ENCODE data around the gene ELMO2.

The ELMO2 gene

DNA sequence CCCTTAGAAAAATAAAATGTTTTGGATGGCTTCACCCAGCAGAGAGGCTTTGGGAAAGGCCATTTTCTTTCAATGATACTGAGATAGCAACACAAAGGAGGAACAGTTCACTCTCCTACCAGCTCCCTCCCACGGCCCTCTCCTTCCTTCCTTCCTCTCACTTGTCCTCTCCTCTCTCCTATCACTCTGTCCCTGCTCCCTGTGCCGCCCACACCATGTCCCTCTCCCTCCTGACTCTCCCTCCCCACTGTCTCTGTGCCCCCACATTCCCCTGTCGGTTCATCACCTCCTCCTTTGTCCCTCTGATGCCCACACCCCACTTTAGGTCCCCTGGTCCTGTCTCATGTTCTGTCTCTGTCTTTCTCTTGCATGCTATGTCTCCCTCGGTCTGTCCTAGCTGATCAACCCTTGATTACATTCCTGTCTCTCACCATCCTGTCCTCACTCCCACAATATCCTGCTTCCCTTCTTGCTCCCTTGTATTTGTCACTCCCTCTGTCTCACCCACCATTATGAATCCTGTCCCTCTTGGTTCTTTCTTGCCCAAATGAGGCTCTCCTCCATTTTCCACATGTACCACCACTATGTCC is 30.1 kb downstream of the ELMO2 start:
- no peaks in the 10 kb centered on the region for H3K9me3 Mint-ChIP-seq
- peaks cover 7% of the 10 kb centered on the region for H3K4me1 Mint-ChIP-seq
- no peak for ATAC-seq (replicated peaks; ENCODE audit: extremely low read depth, poor library complexity, severe bottlenecking)
- H3K36me3 Mint-ChIP-seq (ENCODE audit: insufficient read depth): peaks cover 59% of the 10 kb centered on the region
- no peaks in the 10 kb centered on the region for H3K27me3 Mint-ChIP-seq
- DNase-seq (ENCODE audit: low spot score in 2 of 2): no peak
- peak overlapping the region; percentile 52 for H3K27ac Mint-ChIP-seq (ENCODE audit: low read depth)
- H3K4me3 Mint-ChIP-seq: no peak overlapping the region

DNA sequence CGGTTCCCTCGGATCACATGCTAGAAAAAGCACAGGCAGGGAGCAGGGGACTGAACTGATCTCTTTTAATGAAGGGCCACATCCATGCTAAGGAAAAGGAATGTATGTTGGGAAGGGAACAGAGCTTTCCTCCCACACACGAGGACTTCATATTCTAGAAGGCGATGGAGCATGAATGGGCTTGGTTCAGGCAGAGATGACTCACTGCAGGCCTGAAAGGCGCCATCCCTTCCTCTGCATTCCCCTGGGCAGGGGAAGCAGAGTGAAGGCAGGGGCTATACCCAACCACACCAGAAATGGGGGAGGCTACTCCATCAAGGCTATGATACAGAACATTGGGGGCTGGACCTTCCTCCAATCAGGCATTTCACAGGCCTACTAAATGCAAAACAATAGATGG is 30.6 kb downstream of the ELMO2 start:
- Mint-ChIP-seq H3K4me3 (no peak overlapping the region), H3K9me3 (no peaks in the 10 kb centered on the region), H3K27ac (ENCODE audit: low read depth) (peak overlapping the region; percentile 52), H3K4me1 (peaks cover 7% of the 10 kb centered on the region), H3K27me3 (no peaks in the 10 kb centered on the region), H3K36me3 (ENCODE audit: insufficient read depth) (peaks cover 58% of the 10 kb centered on the region)
- ATAC-seq (replicated peaks; ENCODE audit: extremely low read depth, poor library complexity, severe bottlenecking) (no peak), DNase-seq (ENCODE audit: low spot score in 2 of 2) (no peak)

DNA sequence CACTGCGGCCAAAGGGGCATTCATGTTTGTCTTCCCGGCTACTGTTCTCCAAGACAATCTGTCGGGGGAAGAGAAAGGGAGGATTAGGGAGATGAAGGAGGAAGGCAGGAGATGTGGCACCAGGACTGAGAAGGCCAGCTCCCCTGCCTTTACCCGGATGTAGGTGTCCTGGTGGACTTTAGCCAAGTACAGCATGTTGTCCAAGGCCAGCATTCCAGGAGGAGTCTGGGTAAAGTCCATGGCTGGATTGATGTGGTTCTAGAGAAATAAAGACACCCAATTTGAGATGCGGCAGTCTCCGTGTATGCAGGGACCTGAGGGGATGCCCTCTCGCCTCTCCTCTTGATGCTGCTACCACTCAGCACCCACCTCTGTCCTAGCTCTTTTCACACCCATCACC is 32.0 kb downstream of the ELMO2 start:
- DNase-seq (ENCODE audit: low spot score in 2 of 2) (no peak), ATAC-seq (replicated peaks; ENCODE audit: extremely low read depth, poor library complexity, severe bottlenecking) (no peak)
- Mint-ChIP-seq H3K27me3 (no peaks in the 10 kb centered on the region), H3K36me3 (ENCODE audit: insufficient read depth) (peaks cover 55% of the 10 kb centered on the region), H3K4me1 (peaks cover 3% of the 10 kb centered on the region), H3K4me3 (no peak overlapping the region), H3K9me3 (no peaks in the 10 kb centered on the region), H3K27ac (ENCODE audit: low read depth) (no peak overlapping the region)

DNA sequence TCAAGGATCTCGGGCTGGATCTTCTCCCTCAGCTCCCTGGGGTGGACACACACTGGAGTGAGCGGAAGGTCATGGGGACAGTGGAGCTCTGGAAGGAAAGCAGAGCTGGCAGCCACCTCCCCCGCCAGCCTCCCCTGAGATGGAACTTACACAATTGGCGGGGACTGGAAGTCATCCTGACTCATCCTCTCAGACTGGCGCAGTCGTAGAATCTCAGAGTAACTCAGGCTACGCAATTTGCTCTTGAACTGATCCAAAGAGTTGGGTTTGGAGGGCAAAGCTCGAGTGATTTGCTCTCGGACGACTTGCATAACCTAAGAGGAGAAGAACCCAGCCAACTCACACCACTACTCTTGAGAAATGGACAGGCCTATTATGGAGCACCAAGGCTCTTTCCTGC is 34.8 kb downstream of the ELMO2 start:
- peaks cover 63% of the 10 kb centered on the region for H3K36me3 Mint-ChIP-seq (ENCODE audit: insufficient read depth)
- no peaks in the 10 kb centered on the region for H3K4me1 Mint-ChIP-seq
- no peak for ATAC-seq (replicated peaks; ENCODE audit: extremely low read depth, poor library complexity, severe bottlenecking)
- H3K27me3 Mint-ChIP-seq: no peaks in the 10 kb centered on the region
- no peaks in the 10 kb centered on the region for H3K9me3 Mint-ChIP-seq
- H3K4me3 Mint-ChIP-seq: no peak overlapping the region
- no peak for DNase-seq (ENCODE audit: low spot score in 2 of 2)
- H3K27ac Mint-ChIP-seq (ENCODE audit: low read depth): no peak overlapping the region

GRCh38 chr20:46368902-46369268 is 37.5 kb downstream of the ELMO2 start:
- DNase-seq (ENCODE audit: low spot score in 2 of 2) (no peak), ATAC-seq (replicated peaks; ENCODE audit: extremely low read depth, poor library complexity, severe bottlenecking) (no peak)
- Mint-ChIP-seq H3K9me3 (no peaks in the 10 kb centered on the region), H3K36me3 (ENCODE audit: insufficient read depth) (peaks cover 56% of the 10 kb centered on the region), H3K27ac (ENCODE audit: low read depth) (no peak overlapping the region), H3K4me3 (no peak overlapping the region), H3K4me1 (peaks cover 16% of the 10 kb centered on the region), H3K27me3 (no peaks in the 10 kb centered on the region)

GRCh38 chr20:46367967-46368901 is 38.2 kb downstream of the ELMO2 start:
- ATAC-seq (replicated peaks; ENCODE audit: extremely low read depth, poor library complexity, severe bottlenecking): no peak
- H3K27me3 Mint-ChIP-seq: no peaks in the 10 kb centered on the region
- no peaks in the 10 kb centered on the region for H3K9me3 Mint-ChIP-seq
- peak overlapping the region; percentile 8 for H3K27ac Mint-ChIP-seq (ENCODE audit: low read depth)
- peaks cover 52% of the 10 kb centered on the region for H3K36me3 Mint-ChIP-seq (ENCODE audit: insufficient read depth)
- DNase-seq (ENCODE audit: low spot score in 2 of 2): no peak
- no peak overlapping the region for H3K4me3 Mint-ChIP-seq
- peaks cover 23% of the 10 kb centered on the region for H3K4me1 Mint-ChIP-seq

DNA sequence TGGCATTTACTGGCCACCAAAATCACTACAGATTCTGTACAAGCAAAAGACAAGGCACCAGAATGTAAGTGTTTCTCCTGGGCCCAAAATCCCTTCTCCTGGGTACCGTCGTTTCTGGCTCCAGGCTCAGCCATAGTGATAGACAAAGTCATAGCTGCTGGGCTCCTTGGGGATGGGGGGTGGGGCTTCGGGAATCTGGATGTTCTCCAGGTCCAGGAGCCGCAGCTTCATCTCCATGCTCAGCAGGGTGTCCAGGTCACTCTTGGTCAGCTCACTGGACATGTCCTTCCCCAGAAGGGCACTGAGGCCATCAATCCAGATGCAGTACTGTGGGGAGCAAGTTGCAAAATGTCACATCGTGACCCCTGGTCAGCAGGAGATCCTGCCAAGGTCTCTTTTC is 39.2 kb downstream of the ELMO2 start:
- no peak overlapping the region for H3K27ac Mint-ChIP-seq (ENCODE audit: low read depth)
- H3K4me1 Mint-ChIP-seq: peaks cover 33% of the 10 kb centered on the region
- no peaks in the 10 kb centered on the region for H3K27me3 Mint-ChIP-seq
- no peak for ATAC-seq (replicated peaks; ENCODE audit: extremely low read depth, poor library complexity, severe bottlenecking)
- no peaks in the 10 kb centered on the region for H3K9me3 Mint-ChIP-seq
- no peak for DNase-seq (ENCODE audit: low spot score in 2 of 2)
- no peak overlapping the region for H3K4me3 Mint-ChIP-seq
- peaks cover 46% of the 10 kb centered on the region for H3K36me3 Mint-ChIP-seq (ENCODE audit: insufficient read depth)

GRCh38 chr20:46366826-46367225 is 39.6 kb downstream of the ELMO2 start:
- ATAC-seq (replicated peaks; ENCODE audit: extremely low read depth, poor library complexity, severe bottlenecking): no peak
- Mint-ChIP-seq H3K27me3 (no peaks in the 10 kb centered on the region), H3K4me3 (no peak overlapping the region), H3K27ac (ENCODE audit: low read depth) (peak overlapping the region; percentile 74), H3K9me3 (no peaks in the 10 kb centered on the region), H3K4me1 (peaks cover 37% of the 10 kb centered on the region), H3K36me3 (ENCODE audit: insufficient read depth) (peaks cover 43% of the 10 kb centered on the region)
- no peak for DNase-seq (ENCODE audit: low spot score in 2 of 2)

GRCh38 chr20:46365487-46366220 is 40.8 kb downstream of the ELMO2 start:
- H3K27ac Mint-ChIP-seq (ENCODE audit: low read depth): peak overlapping the region; percentile 74
- peak overlapping the region; percentile 25 for H3K4me3 Mint-ChIP-seq
- H3K36me3 Mint-ChIP-seq (ENCODE audit: insufficient read depth): peaks cover 40% of the 10 kb centered on the region
- no peak for ATAC-seq (replicated peaks; ENCODE audit: extremely low read depth, poor library complexity, severe bottlenecking)
- no peaks in the 10 kb centered on the region for H3K27me3 Mint-ChIP-seq
- H3K9me3 Mint-ChIP-seq: no peaks in the 10 kb centered on the region
- no peak for DNase-seq (ENCODE audit: low spot score in 2 of 2)
- peaks cover 47% of the 10 kb centered on the region for H3K4me1 Mint-ChIP-seq

- peak overlapping the region; percentile 86 for H3K4me3 Mint-ChIP-seq
- peaks cover 48% of the 10 kb centered on the region for H3K4me1 Mint-ChIP-seq
- H3K27me3 Mint-ChIP-seq: no peaks in the 10 kb centered on the region
- ATAC-seq (replicated peaks; ENCODE audit: extremely low read depth, poor library complexity, severe bottlenecking) (no peak), DNase-seq (ENCODE audit: low spot score in 2 of 2) (no peak)
- peaks cover 37% of the 10 kb centered on the region for H3K36me3 Mint-ChIP-seq (ENCODE audit: insufficient read depth)
- H3K9me3 Mint-ChIP-seq: no peaks in the 10 kb centered on the region
- H3K27ac Mint-ChIP-seq (ENCODE audit: low read depth): peak overlapping the region; percentile 97
These were observed 41.5 kb downstream of the ELMO2 start for GRCh38 chr20:46364670-46365486.

GRCh38 chr20:46363874-46364669 is 42.3 kb downstream of the ELMO2 start:
- no peaks in the 10 kb centered on the region for H3K27me3 Mint-ChIP-seq
- no peaks in the 10 kb centered on the region for H3K9me3 Mint-ChIP-seq
- peak overlapping the region; percentile 97 for H3K27ac Mint-ChIP-seq (ENCODE audit: low read depth)
- peaks cover 56% of the 10 kb centered on the region for H3K4me1 Mint-ChIP-seq
- ATAC-seq (replicated peaks; ENCODE audit: extremely low read depth, poor library complexity, severe bottlenecking) (peak; percentile 84), DNase-seq (ENCODE audit: low spot score in 2 of 2) (peak; percentile 73 to 75)
- peaks cover 31% of the 10 kb centered on the region for H3K36me3 Mint-ChIP-seq (ENCODE audit: insufficient read depth)
- H3K4me3 Mint-ChIP-seq: peak overlapping the region; percentile 86

Data from central memory CD8-positive, alpha-beta T cell (primary cell).